DOHH2 (cell line): ENCODE measurements around the gene PRDX5.

Experiments
- H3F3A ChIP-seq: fragments of 200-600 bp; sonication (generic), shearing (Covaris generic); 2 replicates; pipeline ENCODE4 v1.6.0; 2016; ENCODE audit warnings: antibody characterized with exemption, mild to moderate bottlenecking; ENCODE audit not compliant: control insufficient read depth, insufficient read depth
- H3K27ac ChIP-seq: fragments of 200-600 bp; sonication (generic); 2 replicates; pipeline ENCODE4 v1.5.1; 2014; ENCODE audit warnings: low read depth, mild to moderate bottlenecking, low read length, moderate library complexity
- H3K27me3 ChIP-seq: fragments of 200-600 bp; sonication (generic); 2 replicates; pipeline ENCODE4 v1.6.1; 2014; ENCODE audit warnings: mild to moderate bottlenecking, low read length, mixed read lengths; ENCODE audit not compliant: control insufficient read depth
- H3K36me3 ChIP-seq: fragments of 200-600 bp; sonication (generic); 2 replicates; pipeline ENCODE4 v1.6.1; 2014; ENCODE audit warnings: mild to moderate bottlenecking, low read length, moderate library complexity, mixed read lengths; ENCODE audit not compliant: control insufficient read depth
- H3K4me1 ChIP-seq: fragments of 200-600 bp; sonication (generic); 2 replicates; pipeline ENCODE4 v1.6.1; 2014; ENCODE audit warnings: mild to moderate bottlenecking, low read length, mixed read lengths; ENCODE audit not compliant: control insufficient read depth
- H3K4me2 ChIP-seq: fragments of 200-600 bp; sonication (generic); 2 replicates; pipeline ENCODE4 v1.6.0; 2014; ENCODE audit warnings: mild to moderate bottlenecking, low read length, moderate library complexity
- H3K4me3 ChIP-seq: fragments of 200-600 bp; sonication (generic); 2 replicates; pipeline ENCODE4 v1.5.1; 2014; ENCODE audit warnings: mild to moderate bottlenecking, low read length, mixed read lengths
- H3K79me2 ChIP-seq: fragments of 200-600 bp; sonication (generic); 2 replicates; pipeline ENCODE4 v1.6.1; 2014; ENCODE audit warnings: mild to moderate bottlenecking, low read length, mixed read lengths; ENCODE audit not compliant: control insufficient read depth
- H3K9me2 ChIP-seq: fragments of 200-600 bp; sonication (generic); replicated peaks from 2 replicates; pipeline ENCODE4 v1.6.1; 2014; ENCODE audit warnings: mild to moderate bottlenecking, low read length, mixed read lengths; ENCODE audit not compliant: control insufficient read depth
- H3K9me3 ChIP-seq: fragments of 200-600 bp; sonication (generic); 2 replicates; pipeline ENCODE4 v1.6.1; 2014; ENCODE audit warnings: antibody characterized with exemption, low read length, mixed read lengths; ENCODE audit not compliant: control insufficient read depth, insufficient read depth
- H4K20me1 ChIP-seq: fragments of 200-600 bp; sonication (generic); 2 replicates; pipeline ENCODE4 v1.6.0; 2014; ENCODE audit warnings: low read depth, mild to moderate bottlenecking, antibody characterized with exemption, low read length, moderate library complexity; ENCODE audit not compliant: control insufficient read depth, insufficient read depth
- CTCF ChIP-seq: fragments of 200-600 bp; sonication (generic); IDR thresholded peaks from one replicate; pipeline ENCODE4 v1.5.1; 2014; ENCODE audit warnings: antibody characterized with exemption, mild to moderate bottlenecking, low read depth, low read length; ENCODE audit not compliant: poor library complexity, severe bottlenecking
- EZH2phosphoT487 ChIP-seq: fragments of 200-600 bp; sonication (generic); IDR thresholded peaks from 2 replicates; pipeline ENCODE4 v1.6.1; 2017; ENCODE audit warnings: borderline replicate concordance, mild to moderate bottlenecking, antibody characterized with exemption, low read length, moderate library complexity, mixed read lengths

The PRDX5 gene

DNA sequence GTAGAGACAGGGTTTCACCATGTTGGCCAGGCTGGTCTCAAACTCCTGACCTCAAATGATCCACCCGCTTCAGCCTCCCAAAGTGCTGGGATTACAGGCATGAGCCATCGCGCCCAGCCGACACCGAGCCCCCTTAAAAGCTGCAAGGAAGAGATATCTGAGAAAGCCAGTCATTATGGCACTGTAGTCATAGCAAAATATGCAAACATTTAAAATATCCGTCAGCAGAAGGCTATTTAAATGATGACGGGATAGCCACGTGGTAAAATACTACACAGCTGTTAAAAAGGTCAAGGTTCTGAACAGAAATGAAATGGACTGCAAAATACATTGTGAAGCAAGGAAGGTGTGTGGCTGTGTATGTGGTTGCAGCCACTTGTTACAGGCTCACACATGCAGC is 15.6 kb downstream of the PRDX5 start:
- peaks cover 9% of the 10 kb centered on the region for H3F3A ChIP-seq
- TF ChIP-seq CTCF (no peak), EZH2phosphoT487 (no peak)
- H3K9me2 ChIP-seq, result no peaks in the 10 kb centered on the region
- H3K9me3 ChIP-seq, result no peaks in the 10 kb centered on the region
- H3K4me1 ChIP-seq, result peaks cover 47% of the 10 kb centered on the region
- H3K27me3 ChIP-seq, result no peaks in the 10 kb centered on the region
- peaks cover 19% of the 10 kb centered on the region for H3K36me3 ChIP-seq
- peaks cover 5% of the 10 kb centered on the region for H3K79me2 ChIP-seq
- H3K27ac ChIP-seq, result no peak overlapping the region
- peaks cover 3% of the 10 kb centered on the region; the same call in 1 of the 2 replicates for H4K20me1 ChIP-seq
- no peak overlapping the region for H3K4me2 ChIP-seq
- H3K4me3 ChIP-seq, result no peak overlapping the region

DNA sequence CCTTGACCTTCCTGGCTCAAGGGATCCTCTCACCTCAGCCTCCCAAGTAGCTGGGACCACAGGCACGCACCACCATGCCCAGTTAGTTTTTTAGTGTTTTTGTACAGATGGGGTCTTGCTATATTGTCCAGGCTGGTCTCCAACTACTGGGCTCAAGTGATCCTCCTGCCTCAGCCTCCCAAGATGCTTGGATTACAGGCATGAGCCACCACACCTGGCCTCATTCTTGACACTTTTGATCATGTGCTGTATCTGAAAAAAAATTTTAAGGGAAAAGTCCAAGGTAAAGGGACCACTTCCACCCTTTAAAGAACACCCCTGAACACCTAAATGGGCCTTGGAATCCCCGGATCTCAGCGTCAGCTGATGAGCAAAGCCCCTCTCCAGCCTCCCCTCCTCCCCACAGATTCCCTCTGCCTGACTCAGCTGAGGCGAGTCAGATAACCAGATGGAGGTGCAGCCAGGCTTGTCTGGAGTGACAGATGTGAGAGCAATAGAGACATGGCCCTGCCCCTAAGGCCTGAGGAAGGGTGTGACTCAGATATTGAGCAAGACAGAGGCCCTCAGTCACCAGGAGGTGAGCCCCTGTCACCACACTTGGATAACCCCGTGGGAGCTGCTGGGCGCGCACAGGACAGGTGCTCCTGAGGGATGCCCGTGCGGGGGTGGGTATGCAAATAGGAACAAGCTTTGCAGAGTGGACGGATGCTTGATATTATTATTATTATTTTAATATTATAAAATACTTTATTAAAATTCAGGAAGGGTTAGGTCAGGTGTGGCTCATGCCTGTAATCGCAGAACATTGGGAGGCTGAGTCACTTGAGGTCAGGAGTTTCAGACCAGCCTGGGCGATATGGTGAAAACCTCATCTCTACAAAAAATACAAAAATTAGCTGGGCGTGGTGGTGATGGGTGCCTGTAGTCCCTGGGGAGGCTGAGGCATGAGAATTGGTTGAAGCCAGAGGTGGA is 17.1 kb downstream of the PRDX5 start:
- H3F3A ChIP-seq, result peaks cover 9% of the 10 kb centered on the region
- H3K9me2 ChIP-seq, result no peaks in the 10 kb centered on the region

DNA sequence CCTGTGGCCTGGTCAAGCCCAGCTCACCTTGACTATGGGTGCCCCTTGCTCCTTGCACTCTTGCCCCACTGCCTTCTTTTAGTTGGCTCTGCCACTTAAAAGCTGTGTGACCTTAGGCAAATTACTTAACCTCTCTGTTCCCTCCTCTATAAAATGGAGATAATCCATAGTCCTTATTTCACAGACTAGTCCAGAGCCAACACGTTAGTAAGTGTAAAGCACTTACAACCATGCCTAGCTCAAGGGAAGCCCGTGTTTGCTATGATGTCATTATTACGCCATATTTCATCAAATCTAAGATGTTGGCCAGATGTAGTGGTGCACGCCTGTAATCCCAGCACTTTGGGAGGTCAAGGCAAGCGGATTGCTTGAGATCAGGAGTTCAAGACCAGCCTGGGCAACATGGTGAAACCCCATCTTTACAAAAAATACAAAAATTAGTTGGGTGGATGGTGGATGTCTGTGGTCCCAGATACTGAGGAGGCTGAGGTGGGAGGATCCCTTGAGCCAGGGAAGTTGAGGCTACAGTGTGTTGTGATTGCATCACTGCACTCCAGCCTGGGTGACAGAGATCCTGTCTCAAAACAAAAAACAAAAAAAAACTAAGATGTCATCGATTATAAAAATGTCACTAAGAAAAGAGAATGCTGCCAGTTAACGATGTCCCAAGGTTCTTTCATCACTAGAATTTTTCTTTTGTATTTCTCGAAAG is 19.8 kb downstream of the PRDX5 start:
- H3K9me2 ChIP-seq, result no peaks in the 10 kb centered on the region
- no peak overlapping the region for H3K27ac ChIP-seq
- H3K27me3 ChIP-seq, result no peaks in the 10 kb centered on the region
- H3K4me2 ChIP-seq, result no peak overlapping the region
- H3K4me3 ChIP-seq, result no peak overlapping the region
- peaks cover 11% of the 10 kb centered on the region; the same call in 1 of the 2 replicates for H4K20me1 ChIP-seq
- TF ChIP-seq CTCF, result no peak
- no peak for TF ChIP-seq EZH2phosphoT487
- H3F3A ChIP-seq, result peaks cover 9% of the 10 kb centered on the region
- H3K9me3 ChIP-seq, result no peaks in the 10 kb centered on the region
- H3K4me1 ChIP-seq, result peaks cover 66% of the 10 kb centered on the region
- H3K79me2 ChIP-seq, result peaks cover 16% of the 10 kb centered on the region
- peaks cover 33% of the 10 kb centered on the region for H3K36me3 ChIP-seq

More for the DNA sequence above, 17.1 kb downstream of the PRDX5 start:
- Histone ChIP-seq H3K4me2 (peak overlapping the region; percentile 58), H3K27ac (peak overlapping the region; percentile 60), H3K36me3 (peaks cover 27% of the 10 kb centered on the region), H3K4me1 (peaks cover 60% of the 10 kb centered on the region), H3K27me3 (no peaks in the 10 kb centered on the region), H3K79me2 (peaks cover 16% of the 10 kb centered on the region), H3K4me3 (peak overlapping the region; percentile 22; the same call in 1 of the 2 replicates), H4K20me1 (peaks cover 3% of the 10 kb centered on the region; the same call in 1 of the 2 replicates), H3K9me3 (no peaks in the 10 kb centered on the region)
- TF ChIP-seq EZH2phosphoT487, result no peak
- TF ChIP-seq CTCF, result no peak
